Keratinocyte (primary cell): ENCODE measurements around the gene CHID1. TPM values are rescaled to one million over a fixed set of nuclear protein-coding genes. Genes with fewer than 3 reads are reported as not detected.

Experiments used
- DNase-seq: peaks from one replicate; pipeline ENCODE4 v3.0.0-alpha.2; 2011; ENCODE audit warnings: low read depth, missing footprints, low spot score
- FAIRE-seq: peaks from 2 replicates; lab custom pipeline; 2011; peaks lifted over from hg19 to GRCh38; lab: Jason Lieb, UNC
- H2AFZ ChIP-seq: 2 replicates; pipeline ENCODE4 v1.6.0; 2012; ENCODE audit warnings: low read length, control low read depth, inconsistent platforms; ENCODE audit not compliant: control insufficient read depth
- H3K27ac ChIP-seq: 2 replicates; pipeline ENCODE4 v1.5.1; 2011; ENCODE audit warnings: low read length; ENCODE audit not compliant: control insufficient read depth, insufficient read depth
- H3K27me3 ChIP-seq: 3 replicates; pipeline ENCODE4 v1.6.0; 2011; ENCODE audit warnings: low read length; ENCODE audit not compliant: control insufficient read depth, insufficient read depth; ENCODE audit errors: extremely low read depth
- H3K36me3 ChIP-seq, 2 experiments: 2 replicates in 1 of 2; 3 replicates in 1 of 2; pipeline ENCODE4 v1.5.1; 2011; ENCODE audit warnings: low read length in 2 of 2, mild to moderate bottlenecking in 1 of 2; ENCODE audit not compliant: control insufficient read depth in 2 of 2, insufficient read depth in 2 of 2; ENCODE audit errors: extremely low read depth in 1 of 2
- H3K4me1 ChIP-seq: 3 replicates; pipeline ENCODE4 v1.5.1; 2011; ENCODE audit warnings: low read length; ENCODE audit not compliant: control insufficient read depth, insufficient read depth; ENCODE audit errors: extremely low read depth
- H3K4me2 ChIP-seq: 3 replicates; pipeline ENCODE4 v1.6.0; 2011; ENCODE audit warnings: low read depth, low read length; ENCODE audit not compliant: control insufficient read depth, insufficient read depth; ENCODE audit errors: extremely low read depth
- H3K4me3 ChIP-seq, 3 experiments: fragments of 200-600 bp in 1 of 3; sonication (generic) in 1 of 3; 2 replicates in 2 of 3; 3 replicates in 1 of 3; pipeline ENCODE4 v1.5.1; 2011 to 2016; ENCODE audit warnings: low read length in 3 of 3, mild to moderate bottlenecking in 3 of 3, control low read depth in 2 of 3, inconsistent platforms in 1 of 3, low read depth in 1 of 3, mixed read lengths in 1 of 3, mixed run types in 1 of 3, moderate library complexity in 1 of 3; ENCODE audit not compliant: control insufficient read depth in 2 of 3, insufficient read depth in 2 of 3; ENCODE audit errors: extremely low read depth in 1 of 3
- H3K79me2 ChIP-seq: 2 replicates; pipeline ENCODE4 v1.6.0; 2012; ENCODE audit warnings: low read length; ENCODE audit not compliant: control insufficient read depth, insufficient read depth
- H3K9ac ChIP-seq: 3 replicates; pipeline ENCODE4 v1.6.0; 2011; ENCODE audit warnings: low read length; ENCODE audit not compliant: control insufficient read depth, insufficient read depth; ENCODE audit errors: extremely low read depth
- H3K9me1 ChIP-seq: 3 replicates; pipeline ENCODE4 v1.6.0; 2011; ENCODE audit warnings: low read length; ENCODE audit not compliant: control insufficient read depth, insufficient read depth; ENCODE audit errors: extremely low read depth
- H3K9me3 ChIP-seq: 2 replicates; pipeline ENCODE4 v1.5.1; 2012; ENCODE audit warnings: low read depth, low read length; ENCODE audit not compliant: control insufficient read depth
- H4K20me1 ChIP-seq: 3 replicates; pipeline ENCODE4 v1.6.0; 2011; ENCODE audit warnings: low read length; ENCODE audit not compliant: control insufficient read depth, insufficient read depth; ENCODE audit errors: extremely low read depth
- CTCF ChIP-seq, 3 experiments: IDR thresholded peaks in 1 of 3; conservative IDR thresholded peaks in 1 of 3; optimal IDR thresholded peaks in 1 of 3; 2 replicates in 2 of 3; 3 replicates in 1 of 3; pipeline versions ENCODE3 to v1.5.1; 2011; ENCODE audit warnings: low read length in 3 of 3, mild to moderate bottlenecking in 3 of 3, moderate library complexity in 2 of 3, control low read depth in 1 of 3, inconsistent platforms in 1 of 3; ENCODE audit not compliant: insufficient read depth in 2 of 3; ENCODE audit errors: extremely low read depth in 1 of 3
- EZH2 ChIP-seq: IDR thresholded peaks from one replicate; pipeline ENCODE4 v1.6.1; 2012; ENCODE audit warnings: inconsistent platforms, mild to moderate bottlenecking, low read length, moderate library complexity
- dilution Hi-C: fragments of 300-500 bp; cut with MboI; formaldehyde crosslinking; loops from one replicate; pipeline ENCODE4 v1.7.0; 2020; ENCODE audit warnings: low sequenced_read_pairs; ENCODE audit not compliant: extremely low pct_ligation_motif_present
- polyA plus RNA-seq, 5 experiments: library from polyadenylated mRNA; depleted of rRNA in 3 of 5; stranded (reverse) in 3 of 5; stranded (forward) in 1 of 5; unstranded in 1 of 5; fragments of >200 nt; gene quantifications; 1 replicate in 1 of 5; 2 replicates in 3 of 5; 3 replicates in 1 of 5; pipeline versions ENCODE4 v1.2.1 to v1.2.3, GENCODE V29; 2011 to 2012; ENCODE audit warnings: missing spikeins in 2 of 5, low read depth in 1 of 5, low replicate concordance in 1 of 5

Gene CHID1
- polyA plus RNA-seq, 1 donor (not counting 4 experiments of a cell fraction or from before 2014, with no cell fraction given) = 23.0 TPM

- no peaks in the 10 kb centered on the region for H3K27me3 ChIP-seq
- FAIRE-seq (no peak), DNase-seq (no peak)
- H3K9ac ChIP-seq = no peak overlapping the region
- H3K9me1 ChIP-seq = no peaks in the 10 kb centered on the region
- dilution Hi-C loops = no loop called here
- peaks cover 13 to 23% of the 10 kb centered on the region in 2 experiments for H3K36me3 ChIP-seq
- H3K27ac ChIP-seq = no peak overlapping the region
- H3K4me3 ChIP-seq = no peak overlapping the region
- H4K20me1 ChIP-seq = peaks cover 3% of the 10 kb centered on the region
- H2AFZ ChIP-seq = no peak overlapping the region
- peaks cover 8% of the 10 kb centered on the region for H3K4me1 ChIP-seq
- H3K9me3 ChIP-seq = no peaks in the 10 kb centered on the region
- TF ChIP-seq EZH2 (no peak), CTCF (optimal IDR thresholded peaks at IDR 0.05 in 1 of 3, IDR thresholded peaks at IDR 0.05 in 1 of 3, conservative IDR thresholded peaks at IDR 0.05 in 1 of 3; ENCODE audit: extremely low read depth in 1 of 3, insufficient read depth in 2 of 3, low read length in 3 of 3) (no peak)
- H3K79me2 ChIP-seq = peaks cover 24% of the 10 kb centered on the region
- no peak overlapping the region for H3K4me2 ChIP-seq
Measured at GRCh38 chr11:905952-906351, 4.7 kb downstream of the CHID1 start.

DNA sequence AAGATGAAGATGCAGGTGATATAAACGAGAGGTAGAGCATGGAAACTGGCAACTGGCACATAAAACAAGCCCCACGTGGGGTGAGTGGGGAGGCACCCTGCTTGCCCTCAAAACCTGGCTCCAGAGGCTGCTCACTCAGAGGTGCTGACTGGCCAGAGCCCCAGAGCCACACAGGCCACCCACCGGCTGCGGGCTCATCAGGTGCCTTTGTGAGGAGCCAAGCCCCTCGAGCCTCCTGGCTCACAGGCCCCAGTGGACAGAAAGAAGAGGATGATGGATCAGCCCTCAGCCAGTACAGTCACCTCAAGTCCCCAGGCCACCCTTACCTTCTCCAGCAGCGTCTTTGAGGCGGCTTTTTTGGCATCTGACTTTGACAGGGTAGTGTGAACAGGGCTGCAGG is 6.2 kb downstream of the CHID1 start:
- no peaks in the 10 kb centered on the region for H3K27me3 ChIP-seq
- dilution Hi-C loops = no loop called here
- no peak overlapping the region for H2AFZ ChIP-seq
- H3K4me3 ChIP-seq = no peak overlapping the region
- TF ChIP-seq CTCF (optimal IDR thresholded peaks at IDR 0.05 in 1 of 3, IDR thresholded peaks at IDR 0.05 in 1 of 3, conservative IDR thresholded peaks at IDR 0.05 in 1 of 3; ENCODE audit: extremely low read depth in 1 of 3, insufficient read depth in 2 of 3, low read length in 3 of 3) = no peak
- no peak for TF ChIP-seq EZH2
- H3K4me1 ChIP-seq = peaks cover 2% of the 10 kb centered on the region
- H3K9ac ChIP-seq = no peak overlapping the region
- peaks cover 12% of the 10 kb centered on the region for H3K79me2 ChIP-seq
- no peaks in the 10 kb centered on the region for H3K9me1 ChIP-seq
- peaks cover 24 to 31% of the 10 kb centered on the region in 2 experiments for H3K36me3 ChIP-seq
- FAIRE-seq (no peak), DNase-seq (no peak)
- peaks cover 3% of the 10 kb centered on the region for H4K20me1 ChIP-seq
- no peak overlapping the region for H3K4me2 ChIP-seq
- H3K9me3 ChIP-seq = no peaks in the 10 kb centered on the region
- H3K27ac ChIP-seq = no peak overlapping the region
